Dendritic cell treated with granulocyte-macrophage colony-stimulating factor and Interleukin-4, amounts not matched to agents 40 ng/mL and 50 ng/mL, for 4 days (primary cell): ENCODE results near the gene OR6B3.
"Not testable (repeated sequence)": the region's sequence is repeated elsewhere in the genome, so short reads cannot be mapped to it uniquely, and the experiment has no call there.

Experiments used
- H3K27ac Mint-ChIP-seq: one replicate; pipeline ENCODE4 v1.8.0; 2022; ENCODE audit warnings: mild to moderate bottlenecking, mixed read lengths
- H3K27me3 Mint-ChIP-seq: one replicate; pipeline ENCODE4 v1.8.0; 2022; ENCODE audit warnings: mild to moderate bottlenecking, mixed read lengths
- H3K36me3 Mint-ChIP-seq: one replicate; pipeline ENCODE4 v1.8.0; 2022; ENCODE audit warnings: low read depth, mixed read lengths
- H3K4me1 Mint-ChIP-seq: one replicate; pipeline ENCODE4 v1.8.0; 2022; ENCODE audit warnings: low read depth, mixed read lengths
- H3K4me3 Mint-ChIP-seq: one replicate; pipeline ENCODE4 v1.8.0; 2022; ENCODE audit warnings: mild to moderate bottlenecking, moderate library complexity, mixed read lengths
- H3K9me3 Mint-ChIP-seq: one replicate; pipeline ENCODE4 v1.8.0; 2022; ENCODE audit warnings: mixed read lengths
- intact Hi-C: fragments of 100-400 bp; cut with micrococcal nuclease; formaldehyde crosslinking; loops from one replicate; pipeline ENCODE4 v1.15.0; 2022

Gene OR6B3

DNA sequence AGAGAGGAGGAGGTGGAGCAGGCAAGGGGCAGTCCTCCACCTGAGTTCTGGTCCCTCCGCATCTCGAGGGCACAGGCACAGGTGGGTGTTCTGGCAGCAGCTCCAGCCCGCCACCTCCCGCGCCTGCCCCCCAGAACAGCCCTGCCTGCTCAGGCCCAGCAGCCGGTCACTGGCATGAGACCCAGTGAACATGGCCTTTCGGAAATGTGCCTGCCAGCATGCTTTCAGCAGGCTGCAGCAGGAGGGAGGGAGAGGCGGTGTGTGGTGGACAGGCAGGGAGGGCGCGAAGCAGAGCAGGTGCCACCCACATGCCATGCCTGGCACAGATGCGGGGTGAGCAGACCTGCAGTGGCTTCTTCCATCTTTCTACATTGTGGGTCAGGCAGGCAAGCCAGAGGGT, 3.4 kb upstream of the OR6B3 start:
- Mint-ChIP-seq H3K4me3 (no peak overlapping the region), H3K27me3 (peaks cover 47% of the 10 kb centered on the region), H3K36me3 (no peaks in the 10 kb centered on the region), H3K27ac (no peak overlapping the region), H3K4me1 (no peaks in the 10 kb centered on the region), H3K9me3 (no peaks in the 10 kb centered on the region)
- intact Hi-C loops: no loop called here

- no peaks in the 10 kb centered on the region for H3K36me3 Mint-ChIP-seq
- no peaks in the 10 kb centered on the region for H3K9me3 Mint-ChIP-seq
- intact Hi-C loops: no loop called here
- peaks cover 45% of the 10 kb centered on the region for H3K27me3 Mint-ChIP-seq
- no peak overlapping the region for H3K27ac Mint-ChIP-seq
- H3K4me1 Mint-ChIP-seq: no peaks in the 10 kb centered on the region
- no peak overlapping the region for H3K4me3 Mint-ChIP-seq
Observed at GRCh38 chr2:240055177-240055917, 2.0 kb upstream of the OR6B3 start.

DNA sequence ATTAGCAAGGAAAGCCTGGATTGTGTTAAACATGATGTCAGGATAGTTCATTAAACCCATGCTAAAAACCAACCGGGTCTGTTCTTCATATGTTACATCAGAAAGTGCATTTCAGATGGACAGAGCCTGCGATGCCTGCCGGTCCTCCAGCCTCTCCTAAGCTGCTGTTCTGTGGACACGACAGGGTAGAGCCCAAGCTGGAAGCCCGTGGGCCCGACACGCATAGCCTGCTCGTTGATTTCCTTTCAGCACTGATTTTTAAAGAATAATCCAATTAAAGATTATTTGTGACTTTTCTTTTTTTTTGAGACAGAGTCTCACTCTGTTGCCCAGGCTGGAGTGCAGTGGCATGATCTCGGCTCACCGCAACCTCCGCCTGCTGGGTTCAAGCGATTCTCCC, 797 bp downstream of the OR6B3 start:
- Mint-ChIP-seq H3K4me1 (no peaks in the 10 kb centered on the region), H3K36me3 (no peaks in the 10 kb centered on the region), H3K9me3 (no peaks in the 10 kb centered on the region), H3K27ac (no peak overlapping the region), H3K27me3 (peaks cover 46% of the 10 kb centered on the region), H3K4me3 (no peak overlapping the region)
- intact Hi-C loops: no loop called here

GRCh38 chr2:240051697-240052096, 1.6 kb downstream of the OR6B3 start:
- Mint-ChIP-seq H3K27me3 (peaks cover 43% of the 10 kb centered on the region), H3K9me3 (no peaks in the 10 kb centered on the region), H3K4me1 (no peaks in the 10 kb centered on the region), H3K4me3 (no peak overlapping the region), H3K27ac (no peak overlapping the region), H3K36me3 (no peaks in the 10 kb centered on the region)
- intact Hi-C loops: no loop called here

DNA sequence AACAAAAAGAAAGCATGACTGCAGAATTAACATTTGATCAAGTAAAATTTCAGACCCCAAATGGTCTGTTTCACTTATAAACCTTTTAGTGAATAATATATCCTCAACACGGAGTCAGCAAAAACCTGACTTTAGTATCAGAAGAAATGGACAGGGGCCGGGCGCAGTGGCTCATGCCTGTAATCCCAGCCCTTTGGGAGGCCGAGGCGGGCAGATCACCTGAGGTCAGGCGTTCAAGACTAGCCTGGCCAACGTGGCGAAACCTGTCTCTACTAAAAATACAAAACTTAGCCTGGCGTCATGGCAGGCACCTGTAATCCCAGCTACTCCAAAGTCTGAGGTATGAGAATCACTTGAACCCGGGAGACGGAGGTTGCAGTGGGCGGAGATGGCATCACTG, 3.0 kb downstream of the OR6B3 start:
- Mint-ChIP-seq H3K4me1 (no peaks in the 10 kb centered on the region), H3K27me3 (peaks cover 36% of the 10 kb centered on the region), H3K9me3 (no peaks in the 10 kb centered on the region), H3K27ac (no peak overlapping the region), H3K4me3 (no peak overlapping the region), H3K36me3 (no peaks in the 10 kb centered on the region)
- intact Hi-C loops: no loop called here

GRCh38 chr2:240048237-240048636, 5.1 kb downstream of the OR6B3 start:
- H3K27ac Mint-ChIP-seq: no peak overlapping the region
- H3K9me3 Mint-ChIP-seq: no peaks in the 10 kb centered on the region
- peaks cover 22% of the 10 kb centered on the region for H3K27me3 Mint-ChIP-seq
- no peaks in the 10 kb centered on the region for H3K4me1 Mint-ChIP-seq
- no peaks in the 10 kb centered on the region for H3K36me3 Mint-ChIP-seq
- H3K4me3 Mint-ChIP-seq: no peak overlapping the region
- intact Hi-C loops: no loop called here

GRCh38 chr2:240045098-240045497, 8.2 kb downstream of the OR6B3 start:
- Mint-ChIP-seq H3K27ac (no peak overlapping the region), H3K9me3 (no peaks in the 10 kb centered on the region), H3K27me3 (peaks cover 16% of the 10 kb centered on the region), H3K4me1 (no peaks in the 10 kb centered on the region), H3K4me3 (no peak overlapping the region), H3K36me3 (no peaks in the 10 kb centered on the region)
- intact Hi-C loops: no loop called here

- intact Hi-C loops, H3K27ac Mint-ChIP-seq, H3K4me1 Mint-ChIP-seq, H3K4me3 Mint-ChIP-seq, H3K36me3 Mint-ChIP-seq, H3K9me3 Mint-ChIP-seq: not testable (repeated sequence)
- H3K27me3 Mint-ChIP-seq: peaks cover 16% of the 10 kb centered on the region
Observed at GRCh38 chr2:240044096-240044495, 9.2 kb downstream of the OR6B3 start.

- Mint-ChIP-seq H3K4me1 (no peaks in the 10 kb centered on the region), H3K36me3 (no peaks in the 10 kb centered on the region), H3K27ac (no peak overlapping the region), H3K9me3 (no peaks in the 10 kb centered on the region), H3K27me3 (peaks cover 11% of the 10 kb centered on the region), H3K4me3 (no peak overlapping the region)
- intact Hi-C loops: no loop called here
Observed at GRCh38 chr2:240043279-240043989, 9.9 kb downstream of the OR6B3 start.

- Mint-ChIP-seq H3K27me3 (peaks cover 8% of the 10 kb centered on the region), H3K36me3 (no peaks in the 10 kb centered on the region), H3K27ac (no peak overlapping the region), H3K4me3 (no peak overlapping the region), H3K4me1 (no peaks in the 10 kb centered on the region), H3K9me3 (no peaks in the 10 kb centered on the region)
- intact Hi-C loops: no loop called here
Observed at GRCh38 chr2:240042740-240043139, 10.6 kb downstream of the OR6B3 start.

DNA sequence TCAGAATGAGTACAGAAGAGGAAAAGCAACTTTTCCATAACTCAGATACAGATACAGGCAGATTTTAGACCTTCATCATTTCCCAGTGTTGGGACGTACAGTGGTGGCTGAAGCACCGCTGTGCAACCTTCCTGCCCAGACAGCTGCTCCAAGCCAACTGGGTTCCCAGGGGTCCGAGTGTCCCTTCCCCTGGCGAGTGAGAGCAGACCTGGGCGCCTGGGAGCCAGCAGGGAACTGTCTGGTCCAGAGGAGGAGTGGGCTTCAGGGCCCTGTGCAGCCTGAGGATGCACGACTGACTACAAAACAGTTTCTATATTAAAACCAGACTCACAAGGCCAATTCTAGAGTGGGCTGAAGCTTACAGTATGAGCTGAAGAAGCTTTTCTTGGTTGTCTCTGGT, 12.0 kb downstream of the OR6B3 start:
- Mint-ChIP-seq H3K4me1 (no peaks in the 10 kb centered on the region), H3K27me3 (peaks cover 19% of the 10 kb centered on the region), H3K4me3 (no peak overlapping the region), H3K27ac (no peak overlapping the region), H3K36me3 (no peaks in the 10 kb centered on the region), H3K9me3 (no peaks in the 10 kb centered on the region)
- intact Hi-C loops: no loop called here

- H3K4me3 Mint-ChIP-seq: no peak overlapping the region
- peaks cover 36% of the 10 kb centered on the region for H3K27me3 Mint-ChIP-seq
- intact Hi-C loops: no loop called here
- no peak overlapping the region for H3K27ac Mint-ChIP-seq
- H3K4me1 Mint-ChIP-seq: no peaks in the 10 kb centered on the region
- no peaks in the 10 kb centered on the region for H3K36me3 Mint-ChIP-seq
- H3K9me3 Mint-ChIP-seq: no peaks in the 10 kb centered on the region
Observed at GRCh38 chr2:240037358-240037757, 16.0 kb downstream of the OR6B3 start.

GRCh38 chr2:240033330-240033678, 20.0 kb downstream of the OR6B3 start:
- Mint-ChIP-seq H3K27ac (no peak overlapping the region), H3K4me1 (no peaks in the 10 kb centered on the region), H3K4me3 (no peak overlapping the region)

GRCh38 chr2:240032406-240033329, 20.7 kb downstream of the OR6B3 start:
- Mint-ChIP-seq H3K27ac (no peak overlapping the region), H3K4me1 (no peaks in the 10 kb centered on the region), H3K27me3 (peaks cover 40% of the 10 kb centered on the region), H3K4me3 (no peak overlapping the region), H3K9me3 (no peaks in the 10 kb centered on the region), H3K36me3 (no peaks in the 10 kb centered on the region)
- intact Hi-C loops: no loop called here

More at GRCh38 chr2:240033330-240033678, 20.0 kb downstream of the OR6B3 start:
- intact Hi-C loops: no loop called here
- Mint-ChIP-seq H3K36me3 (no peaks in the 10 kb centered on the region), H3K9me3 (no peaks in the 10 kb centered on the region), H3K27me3 (peaks cover 41% of the 10 kb centered on the region)
